K562 (cell line): ENCODE results near the gene IRAK4. TPM values are rescaled to one million over a fixed set of nuclear protein-coding genes. Genes with fewer than 3 reads are reported as not detected.

Source experiments
- CREB1 ChIP-seq, 2 experiments: sonication (generic) in 1 of 2; formaldehyde crosslinking in 1 of 2; IDR thresholded peaks; 2 replicates each; pipeline versions ENCODE4 v1.6.1 to v1.8.0; 2012 to 2022; ENCODE audit warnings: inconsistent platforms in 1 of 2, mild to moderate bottlenecking in 1 of 2, missing genetic modification reagents in 1 of 2, moderate library complexity in 1 of 2
- DPF2 ChIP-seq: fragments of 450-650 bp; IDR thresholded peaks from 2 replicates; pipeline ENCODE4 v1.6.1; 2016
- FOXK2 ChIP-seq, 2 experiments: fragments of 450-650 bp; IDR thresholded peaks in 1 of 2; conservative IDR thresholded peaks in 1 of 2; 2 replicates each; pipeline ENCODE4 v1.6.1; 2016; ENCODE audit warnings: low read depth in 2 of 2, mild to moderate bottlenecking in 1 of 2
- GABPA ChIP-seq: fragments of 200-800 bp; sonication (Bioruptor generic); conservative IDR thresholded peaks from 2 replicates; pipeline ENCODE4 v1.6.1; 2016; ENCODE audit warnings: low read depth, missing genetic modification characterization, missing compliant biosample characterization
- HBP1 ChIP-seq: fragments of 450-650 bp; formaldehyde crosslinking; IDR thresholded peaks from 2 replicates; pipeline ENCODE4 v1.4.0; 2022; ENCODE audit warnings: missing genetic modification characterization
- MAFK ChIP-seq: IDR thresholded peaks from 2 replicates; pipeline ENCODE4 v1.6.1; 2011; ENCODE audit warnings: low read length, improper control_type of control experiment
- MYC ChIP-seq, 2 experiments: fragments of 250-450 bp in 1 of 2; sonication (Bioruptor Pico) in 1 of 2; IDR thresholded peaks; 2 replicates each; pipeline versions ENCODE4 v1.5.1 to v1.6.1; 2012 to 2021; ENCODE audit warnings: low read depth in 2 of 2, borderline replicate concordance in 1 of 2, improper control_type of control experiment in 1 of 2, low read length in 1 of 2, mild to moderate bottlenecking in 1 of 2, moderate library complexity in 1 of 2
- NBN ChIP-seq: fragments of 450-650 bp; IDR thresholded peaks from 2 replicates; pipeline ENCODE4 v1.6.1; 2016; ENCODE audit warnings: low read depth, mild to moderate bottlenecking
- POLR2B ChIP-seq: fragments of 450-650 bp; IDR thresholded peaks from 2 replicates; pipeline ENCODE4 v1.6.1; 2018; ENCODE audit warnings: low read depth; ENCODE audit not compliant: partially characterized antibody
- REST ChIP-seq, 2 experiments: fragments of 450-650 bp; formaldehyde crosslinking in 1 of 2; IDR thresholded peaks; 2 replicates each; pipeline versions ENCODE4 v1.4.0 to v1.6.1; 2014 to 2020; ENCODE audit warnings: mild to moderate bottlenecking in 2 of 2, borderline replicate concordance in 1 of 2, low read depth in 1 of 2
- RFX5 ChIP-seq: IDR thresholded peaks from 2 replicates; pipeline ENCODE4 v1.6.1; 2011; ENCODE audit warnings: low read depth, mild to moderate bottlenecking, improper control_type of control experiment, low read length
- SMC3 ChIP-seq: conservative IDR thresholded peaks from 2 replicates; pipeline ENCODE4 v1.6.1; 2011; ENCODE audit warnings: low read depth, low read length, improper control_type of control experiment; ENCODE audit not compliant: insufficient read depth
- TAF7 ChIP-seq: fragments of 450-650 bp; IDR thresholded peaks from 2 replicates; pipeline ENCODE4 v1.6.1; 2016; ENCODE audit warnings: missing genetic modification characterization, missing compliant biosample characterization
- ZNF395 ChIP-seq: fragments of 200-800 bp; sonication (Bioruptor generic); IDR thresholded peaks from 2 replicates; pipeline ENCODE4 v1.6.1; 2017; ENCODE audit warnings: missing genetic modification characterization, missing compliant biosample characterization
- polyA plus RNA-seq, 8 experiments: library from polyadenylated mRNA; depleted of rRNA in 4 of 8; stranded (reverse) in 5 of 8; unstranded in 3 of 8; fragments of >200 nt; fragmentation: Nextera tagmentation in 2 of 8; fragmentation: Illumina TruSeq in 1 of 8; extraction: Ambion mirVana in 2 of 8; extraction: Trizol in 1 of 8; gene quantifications; 2 replicates each; pipeline versions ENCODE4 v1.2.1 to v1.2.3, GENCODE V29; 2011 to 2014; ENCODE audit warnings: inconsistent platforms in 1 of 8, missing spikeins in 1 of 8
- total RNA-seq, 7 experiments: library from RNA; depleted of rRNA in 6 of 7; stranded (reverse); fragments of >200 nt in 6 of 7; fragmentation: Illumina TruSeq in 2 of 7; extraction: Trizol in 2 of 7; gene quantifications; 2 replicates each; pipeline versions ENCODE4 v1.2.1 to v1.2.3, GENCODE V29; 2011 to 2021; ENCODE audit warnings: low replicate concordance in 1 of 7

The IRAK4 gene
- total and polyA plus RNA-seq, 9 of the 15 experiments (the other 6 are each of a cell fraction or from before 2014, with no cell fraction given) = 10.8 to 34.5 (median 16.0) TPM

GRCh38 chr12:43758728-43759563, at the start of gene IRAK4, which contains the start of gene PUS7L (continued):
- TF ChIP-seq CREB1 (IDR thresholded peaks at IDR 0.05) = peak; percentile 73
- TF ChIP-seq CREB1 (CRISPR knock-in tag; IDR thresholded peaks at IDR 0.05) = peak; percentile 77
- TF ChIP-seq FOXK2 (conservative IDR thresholded peaks at IDR 0.05 in 1 of 2, IDR thresholded peaks at IDR 0.05 in 1 of 2; ENCODE audit: low read depth in 2 of 2) = peak; percentile 31 to 55; a peak in 2 of 4 replicates
- 0 out of 2 replicates have a peak, but pooled peaks have one; percentile 13 for TF ChIP-seq SMC3
- peak; percentile 63 for TF ChIP-seq REST (IDR thresholded peaks at IDR 0.05; ENCODE audit: borderline replicate concordance)
- no peak for TF ChIP-seq REST (CRISPR knock-in tag; IDR thresholded peaks at IDR 0.05; ENCODE audit: low read depth)
- TF ChIP-seq MYC (IDR thresholded peaks at IDR 0.05; ENCODE audit: low read depth, low read length) = peak; percentile 48; the same call in 1 of the 2 replicates
- no peak for TF ChIP-seq MYC (CRISPR knock-in tag; IDR thresholded peaks at IDR 0.05; ENCODE audit: borderline replicate concordance, low read depth)
- TF ChIP-seq MAFK = 0 out of 2 replicates have a peak, but pooled peaks have one; percentile 8
- TF ChIP-seq DPF2 = 0 out of 2 replicates have a peak, but pooled peaks have one; percentile 13
- TF ChIP-seq POLR2B = peak; percentile 63
- 0 out of 2 replicates have a peak, but pooled peaks have one; percentile 21 for TF ChIP-seq ZNF395 (CRISPR knock-in tag)
- 0 out of 2 replicates have a peak, but pooled peaks have one; percentile 20 for TF ChIP-seq TAF7 (tag)
- TF ChIP-seq HBP1 (CRISPR knock-in tag) = no peak
- peak; percentile 47; the same call in 1 of the 2 replicates for TF ChIP-seq GABPA (tag)
- no peak for TF ChIP-seq RFX5
- 0 out of 2 replicates have a peak, but pooled peaks have one; percentile 55 for TF ChIP-seq NBN
